SJCRH30 (cell line): Measurements from ENCODE around the gene BHLHE23. TPM values are rescaled to one million over a fixed set of nuclear protein-coding genes. Genes with fewer than 3 reads are reported as not detected.

Source experiments
- DNase-seq, 2 experiments: peaks; one replicate each; pipeline ENCODE4 v3.0.0-alpha.2; 2015 to 2020
- H3K27ac ChIP-seq: fragments of 250-450 bp; sonication (Bioruptor Pico); 2 replicates; pipeline ENCODE4 v1.5.1; 2020; ENCODE audit warnings: mild to moderate bottlenecking, moderate library complexity
- H3K27me3 ChIP-seq: fragments of 250-450 bp; sonication (Bioruptor Pico); 2 replicates; pipeline ENCODE4 v1.5.1; 2020; ENCODE audit warnings: mild to moderate bottlenecking, moderate library complexity
- H3K36me3 ChIP-seq: fragments of 250-450 bp; sonication (Bioruptor Pico); 2 replicates; pipeline ENCODE4 v1.5.1; 2020; ENCODE audit warnings: mild to moderate bottlenecking, moderate library complexity
- H3K4me1 ChIP-seq: fragments of 250-450 bp; sonication (Bioruptor Pico); 2 replicates; pipeline ENCODE4 v1.5.1; 2020; ENCODE audit warnings: mild to moderate bottlenecking, moderate library complexity
- H3K4me3 ChIP-seq: fragments of 250-450 bp; sonication (Bioruptor Pico); 2 replicates; pipeline ENCODE4 v1.5.1; 2020; ENCODE audit warnings: mild to moderate bottlenecking, moderate library complexity
- H3K9me3 ChIP-seq: fragments of 250-450 bp; sonication (Bioruptor Pico); replicated peaks from 2 replicates; pipeline ENCODE4 v1.5.1; 2020; ENCODE audit warnings: mild to moderate bottlenecking, moderate library complexity
- total RNA-seq: library from RNA; depleted of rRNA; stranded (reverse); fragments of >200 nt; shearing (Covaris generic); gene quantifications from 2 replicates; pipeline ENCODE4 v1.2.3, GENCODE V29; 2014

BHLHE23 gene
- total RNA-seq, 1 experiment from 2014 or later = not detected

- H3K9me3 ChIP-seq = no peaks in the 10 kb centered on the region
- H3K27me3 ChIP-seq = peaks cover 13% of the 10 kb centered on the region; the same call in 1 of the 2 replicates
- no peak overlapping the region for H3K27ac ChIP-seq
- H3K4me3 ChIP-seq = no peak overlapping the region
- DNase-seq = no peak
- peaks cover 27% of the 10 kb centered on the region for H3K4me1 ChIP-seq
- no peaks in the 10 kb centered on the region for H3K36me3 ChIP-seq
Observed at GRCh38 chr20:63000036-63000435, 6.7 kb downstream of the BHLHE23 start.

- no peak for DNase-seq
- H3K4me3 ChIP-seq = no peak overlapping the region
- no peaks in the 10 kb centered on the region for H3K9me3 ChIP-seq
- peaks cover 13% of the 10 kb centered on the region; the same call in 1 of the 2 replicates for H3K27me3 ChIP-seq
- H3K4me1 ChIP-seq = peaks cover 31% of the 10 kb centered on the region
- H3K36me3 ChIP-seq = no peaks in the 10 kb centered on the region
- H3K27ac ChIP-seq = no peak overlapping the region
Observed at GRCh38 chr20:62999580-62999979, 7.2 kb downstream of the BHLHE23 start.

GRCh38 chr20:62998449-62998848 lies 8.3 kb downstream of the BHLHE23 start:
- H3K4me1 ChIP-seq = peaks cover 39% of the 10 kb centered on the region
- H3K9me3 ChIP-seq = no peaks in the 10 kb centered on the region
- DNase-seq = no peak
- no peaks in the 10 kb centered on the region for H3K36me3 ChIP-seq
- H3K27ac ChIP-seq = no peak overlapping the region
- no peak overlapping the region for H3K4me3 ChIP-seq
- peaks cover 13% of the 10 kb centered on the region; the same call in 1 of the 2 replicates for H3K27me3 ChIP-seq

- peaks cover 4% of the 10 kb centered on the region; the same call in 1 of the 2 replicates for H3K27me3 ChIP-seq
- H3K4me3 ChIP-seq = no peak overlapping the region
- H3K27ac ChIP-seq = no peak overlapping the region
- peaks cover 39% of the 10 kb centered on the region for H3K4me1 ChIP-seq
- no peaks in the 10 kb centered on the region for H3K9me3 ChIP-seq
- H3K36me3 ChIP-seq = no peaks in the 10 kb centered on the region
- DNase-seq = no peak
Observed at GRCh38 chr20:62997417-62998035, 9.2 kb downstream of the BHLHE23 start.

GRCh38 chr20:62996596-62996982 lies 10.2 kb downstream of the BHLHE23 start:
- H3K27ac ChIP-seq = no peak overlapping the region
- no peak for DNase-seq
- no peaks in the 10 kb centered on the region for H3K9me3 ChIP-seq
- H3K27me3 ChIP-seq = peaks cover 3% of the 10 kb centered on the region; the same call in 1 of the 2 replicates
- peaks cover 39% of the 10 kb centered on the region for H3K4me1 ChIP-seq
- no peaks in the 10 kb centered on the region for H3K36me3 ChIP-seq
- H3K4me3 ChIP-seq = no peak overlapping the region

GRCh38 chr20:62995898-62996595 lies 10.7 kb downstream of the BHLHE23 start:
- no peak overlapping the region for H3K27ac ChIP-seq
- no peaks in the 10 kb centered on the region; the same call in 1 of the 2 replicates for H3K27me3 ChIP-seq
- H3K4me3 ChIP-seq = no peak overlapping the region
- H3K4me1 ChIP-seq = peaks cover 39% of the 10 kb centered on the region
- no peaks in the 10 kb centered on the region for H3K9me3 ChIP-seq
- no peaks in the 10 kb centered on the region for H3K36me3 ChIP-seq
- peak; percentile 60 to 74 for DNase-seq

GRCh38 chr20:62995481-62995880 lies 11.3 kb downstream of the BHLHE23 start:
- no peak for DNase-seq
- no peaks in the 10 kb centered on the region for H3K9me3 ChIP-seq
- H3K4me3 ChIP-seq = no peak overlapping the region
- H3K4me1 ChIP-seq = peaks cover 35% of the 10 kb centered on the region
- H3K27me3 ChIP-seq = no peaks in the 10 kb centered on the region; the same call in 1 of the 2 replicates
- no peaks in the 10 kb centered on the region for H3K36me3 ChIP-seq
- no peak overlapping the region for H3K27ac ChIP-seq

GRCh38 chr20:62994869-62995281 lies 11.9 kb downstream of the BHLHE23 start:
- H3K27ac ChIP-seq = peak overlapping the region; percentile 57; the same call in 1 of the 2 replicates
- no peaks in the 10 kb centered on the region for H3K9me3 ChIP-seq
- DNase-seq = no peak
- H3K4me3 ChIP-seq = no peak overlapping the region
- no peaks in the 10 kb centered on the region for H3K36me3 ChIP-seq
- peaks cover 34% of the 10 kb centered on the region for H3K4me1 ChIP-seq
- H3K27me3 ChIP-seq = no peaks in the 10 kb centered on the region; the same call in 1 of the 2 replicates

- Histone ChIP-seq H3K27me3 (no peaks in the 10 kb centered on the region; the same call in 1 of the 2 replicates), H3K4me1 (peaks cover 34% of the 10 kb centered on the region), H3K9me3 (no peaks in the 10 kb centered on the region), H3K36me3 (no peaks in the 10 kb centered on the region), H3K27ac (peak overlapping the region; percentile 57), H3K4me3 (no peak overlapping the region)
- DNase-seq = peak; percentile 99 to 100
Observed at GRCh38 chr20:62993856-62994494, 12.8 kb downstream of the BHLHE23 start.

GRCh38 chr20:62991863-62992262 lies 14.9 kb downstream of the BHLHE23 start:
- Histone ChIP-seq H3K4me3 (no peak overlapping the region), H3K4me1 (peaks cover 34% of the 10 kb centered on the region), H3K9me3 (no peaks in the 10 kb centered on the region), H3K27ac (no peak overlapping the region), H3K36me3 (no peaks in the 10 kb centered on the region), H3K27me3 (no peaks in the 10 kb centered on the region)
- no peak for DNase-seq

GRCh38 chr20:62991196-62991807 lies 15.5 kb downstream of the BHLHE23 start:
- H3K4me1 ChIP-seq = peaks cover 31% of the 10 kb centered on the region
- H3K27me3 ChIP-seq = no peaks in the 10 kb centered on the region
- H3K27ac ChIP-seq = no peak overlapping the region

GRCh38 chr20:62990306-62990825 lies 16.4 kb downstream of the BHLHE23 start:
- Histone ChIP-seq H3K9me3 (no peaks in the 10 kb centered on the region), H3K4me3 (no peak overlapping the region), H3K27me3 (no peaks in the 10 kb centered on the region), H3K4me1 (peaks cover 25% of the 10 kb centered on the region), H3K27ac (no peak overlapping the region), H3K36me3 (no peaks in the 10 kb centered on the region)
- no peak for DNase-seq

More at GRCh38 chr20:62991196-62991807, 15.5 kb downstream of the BHLHE23 start:
- no peaks in the 10 kb centered on the region for H3K9me3 ChIP-seq
- H3K4me3 ChIP-seq = no peak overlapping the region
- H3K36me3 ChIP-seq = no peaks in the 10 kb centered on the region
- DNase-seq = peak; percentile 60 to 79

- Histone ChIP-seq H3K27me3 (peaks cover 3% of the 10 kb centered on the region; the same call in 1 of the 2 replicates), H3K4me1 (peaks cover 25% of the 10 kb centered on the region), H3K36me3 (no peaks in the 10 kb centered on the region), H3K27ac (no peak overlapping the region), H3K4me3 (no peak overlapping the region), H3K9me3 (no peaks in the 10 kb centered on the region)
- no peak for DNase-seq
Observed at GRCh38 chr20:62989201-62989601, 17.6 kb downstream of the BHLHE23 start.

GRCh38 chr20:62987114-62987513 lies 19.6 kb downstream of the BHLHE23 start:
- no peak for DNase-seq
- Histone ChIP-seq H3K9me3 (no peaks in the 10 kb centered on the region), H3K27me3 (peaks cover 7% of the 10 kb centered on the region; the same call in 1 of the 2 replicates), H3K4me1 (peaks cover 31% of the 10 kb centered on the region), H3K4me3 (no peak overlapping the region), H3K36me3 (no peaks in the 10 kb centered on the region), H3K27ac (no peak overlapping the region)
